Activated T-helper 17 cell treated with anti-CD3 and anti-CD28 coated beads, Interleukin-2, amount 50 U/mL, for 72 hours (primary cell): ENCODE measurements around the gene SNUPN. TPM values are rescaled to one million over a fixed set of nuclear protein-coding genes. Genes with fewer than 3 reads are reported as not detected.

Experiments
- ATAC-seq: fragments of 150-1000 bp; cut with Tn5 transposase; replicated peaks from 2 replicates; pipeline ENCODE4 v1.10.0; 2021; ENCODE audit warnings: mild to moderate bottlenecking, moderate library complexity
- H3K27ac Mint-ChIP-seq: one replicate; pipeline ENCODE4 v1.8.0; 2022; ENCODE audit warnings: mixed read lengths
- H3K27me3 Mint-ChIP-seq: one replicate; pipeline ENCODE4 v1.8.0; 2022; ENCODE audit warnings: mixed read lengths
- H3K36me3 Mint-ChIP-seq: one replicate; pipeline ENCODE4 v1.8.0; 2022; ENCODE audit warnings: low read depth, mild to moderate bottlenecking, mixed read lengths
- H3K4me1 Mint-ChIP-seq: one replicate; pipeline ENCODE4 v1.8.0; 2022; ENCODE audit warnings: mixed read lengths
- H3K4me3 Mint-ChIP-seq: one replicate; pipeline ENCODE4 v1.8.0; 2022; ENCODE audit warnings: mild to moderate bottlenecking, mixed read lengths
- H3K9me3 Mint-ChIP-seq: one replicate; pipeline ENCODE4 v1.8.0; 2022; ENCODE audit warnings: mixed read lengths
- total RNA-seq, 2 donors: library from RNA; stranded (reverse); gene quantifications; one replicate each; pipeline ENCODE4 v1.2.3, GENCODE V29; 2022

Gene SNUPN
- 10 to 100 TPM; 26.0 to 34.8 TPM for total RNA-seq

DNA sequence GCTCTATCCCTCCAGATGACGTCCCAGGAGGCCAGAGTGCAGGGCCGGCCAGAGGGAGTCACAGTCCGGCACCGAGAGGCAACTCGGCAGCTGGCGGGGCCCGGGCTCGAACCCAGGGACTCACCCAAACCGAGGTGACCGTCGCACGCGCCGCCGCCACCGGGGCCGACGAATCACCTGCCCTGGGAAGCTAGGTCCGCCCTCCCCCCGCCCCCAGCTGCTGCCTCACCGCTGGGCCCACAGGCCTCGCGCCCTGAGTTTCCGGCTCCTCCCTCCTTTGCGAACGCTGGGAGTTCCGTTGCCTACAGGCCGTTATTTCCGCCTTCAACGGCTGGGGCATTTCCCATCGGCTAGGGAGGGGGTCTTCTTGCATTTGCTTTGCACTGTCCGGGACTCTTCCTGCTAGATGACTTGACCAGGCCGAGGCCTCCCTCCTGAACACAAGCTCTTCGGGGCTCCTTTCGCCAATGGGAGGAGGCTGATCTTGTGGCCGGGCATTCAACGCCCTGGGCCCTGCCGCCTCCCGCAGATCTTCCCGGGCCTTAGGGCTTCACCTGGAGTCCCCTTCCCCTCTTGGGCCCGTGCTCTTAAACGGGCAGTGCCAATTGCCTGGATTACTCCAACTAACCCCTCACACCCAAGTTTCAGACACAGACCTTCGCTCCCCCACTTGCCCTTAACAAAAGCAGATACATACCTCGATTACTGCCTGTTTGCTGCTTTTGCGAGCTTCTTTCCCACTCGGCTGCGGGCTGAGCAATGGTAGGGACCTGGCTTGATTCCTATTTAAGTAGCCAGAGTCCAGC lies at the start of gene SNUPN:
Gene SNUPN, minus strand, starts transcription at position 184 of the 806 bp plus-strand sequence. CDS start 4,674 bp downstream, outside the sequence.
- H3K9me3 Mint-ChIP-seq, result no peaks in the 10 kb centered on the region
- no peaks in the 10 kb centered on the region for H3K27me3 Mint-ChIP-seq
- peaks cover 14% of the 10 kb centered on the region for H3K36me3 Mint-ChIP-seq
- peak within 1 kb of the TSS; percentile 97 for H3K27ac Mint-ChIP-seq
- H3K4me3 Mint-ChIP-seq, result peak within 1 kb of the TSS; percentile 96
- peaks cover 20% of the 10 kb centered on the region for H3K4me1 Mint-ChIP-seq
- peak; percentile 90 for ATAC-seq

DNA sequence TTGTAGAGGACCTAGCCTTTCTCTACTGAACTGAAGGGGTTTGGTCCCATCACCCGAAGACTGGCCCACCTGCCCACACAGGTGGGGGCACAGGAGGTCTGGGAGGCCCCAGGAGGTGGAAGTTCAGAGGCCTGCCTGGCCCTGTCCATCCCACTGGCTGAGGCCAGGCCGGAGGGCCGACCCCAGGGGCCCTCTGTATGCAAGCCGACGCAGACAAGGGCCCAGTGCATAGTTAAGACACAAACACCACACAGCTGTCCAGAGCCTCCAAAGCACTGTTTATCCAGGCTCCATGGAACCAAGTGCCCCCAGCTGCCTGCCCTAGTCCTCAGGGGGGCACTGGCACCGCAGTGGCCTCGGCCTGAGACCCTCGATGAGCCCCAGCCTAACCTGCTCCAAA lies 48.8 kb upstream of the SNUPN start:
- H3K4me3 Mint-ChIP-seq, result no peak overlapping the region
- no peaks in the 10 kb centered on the region for H3K9me3 Mint-ChIP-seq
- H3K27me3 Mint-ChIP-seq, result no peaks in the 10 kb centered on the region
- no peaks in the 10 kb centered on the region for H3K4me1 Mint-ChIP-seq
- H3K27ac Mint-ChIP-seq, result no peak overlapping the region
- no peak for ATAC-seq
- no peaks in the 10 kb centered on the region for H3K36me3 Mint-ChIP-seq

DNA sequence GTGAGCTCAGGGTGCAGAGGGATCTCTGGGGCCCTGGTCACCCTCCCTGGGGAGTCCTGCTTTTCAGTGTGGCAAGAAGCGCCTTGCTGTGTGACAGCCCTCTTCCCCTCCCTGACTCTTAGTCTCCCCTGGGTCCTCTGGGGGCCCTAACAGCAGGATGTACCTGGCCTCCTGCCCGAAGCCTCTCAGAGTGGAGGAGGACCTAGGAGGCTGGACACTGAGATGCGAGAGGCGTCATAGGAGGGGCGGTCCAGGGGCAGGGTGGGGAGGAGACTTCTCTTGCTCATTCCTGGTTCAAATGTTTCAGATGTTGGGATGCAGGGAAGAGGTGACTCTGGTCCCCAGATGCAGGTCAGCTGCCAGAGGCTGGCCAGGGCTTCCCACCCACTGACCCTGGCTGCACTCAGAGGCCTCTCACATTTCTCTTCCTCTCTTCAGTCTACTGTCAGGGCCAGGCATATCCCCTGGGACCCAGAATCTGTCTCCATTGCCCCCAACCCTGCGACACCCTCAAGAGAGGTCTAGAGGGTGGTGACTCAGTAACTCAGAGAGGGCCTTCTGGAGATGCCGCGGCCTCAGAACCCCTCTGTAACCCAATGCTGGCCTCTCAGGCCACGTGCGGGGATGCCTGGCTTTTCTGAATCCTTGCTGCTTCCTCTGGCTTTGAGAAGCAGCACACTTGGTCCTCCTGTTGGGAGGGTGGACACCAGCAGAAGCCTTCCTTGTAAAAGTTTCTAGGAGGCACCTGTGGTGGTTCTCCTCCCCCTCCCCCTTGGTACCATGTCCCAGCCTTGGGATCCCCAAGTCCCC lies 48.1 kb upstream of the SNUPN start:
- no peaks in the 10 kb centered on the region for H3K4me1 Mint-ChIP-seq
- H3K36me3 Mint-ChIP-seq, result no peaks in the 10 kb centered on the region
- H3K27me3 Mint-ChIP-seq, result no peaks in the 10 kb centered on the region
- no peaks in the 10 kb centered on the region for H3K9me3 Mint-ChIP-seq
- no peak overlapping the region for H3K27ac Mint-ChIP-seq
- ATAC-seq, result no peak
- H3K4me3 Mint-ChIP-seq, result no peak overlapping the region

DNA sequence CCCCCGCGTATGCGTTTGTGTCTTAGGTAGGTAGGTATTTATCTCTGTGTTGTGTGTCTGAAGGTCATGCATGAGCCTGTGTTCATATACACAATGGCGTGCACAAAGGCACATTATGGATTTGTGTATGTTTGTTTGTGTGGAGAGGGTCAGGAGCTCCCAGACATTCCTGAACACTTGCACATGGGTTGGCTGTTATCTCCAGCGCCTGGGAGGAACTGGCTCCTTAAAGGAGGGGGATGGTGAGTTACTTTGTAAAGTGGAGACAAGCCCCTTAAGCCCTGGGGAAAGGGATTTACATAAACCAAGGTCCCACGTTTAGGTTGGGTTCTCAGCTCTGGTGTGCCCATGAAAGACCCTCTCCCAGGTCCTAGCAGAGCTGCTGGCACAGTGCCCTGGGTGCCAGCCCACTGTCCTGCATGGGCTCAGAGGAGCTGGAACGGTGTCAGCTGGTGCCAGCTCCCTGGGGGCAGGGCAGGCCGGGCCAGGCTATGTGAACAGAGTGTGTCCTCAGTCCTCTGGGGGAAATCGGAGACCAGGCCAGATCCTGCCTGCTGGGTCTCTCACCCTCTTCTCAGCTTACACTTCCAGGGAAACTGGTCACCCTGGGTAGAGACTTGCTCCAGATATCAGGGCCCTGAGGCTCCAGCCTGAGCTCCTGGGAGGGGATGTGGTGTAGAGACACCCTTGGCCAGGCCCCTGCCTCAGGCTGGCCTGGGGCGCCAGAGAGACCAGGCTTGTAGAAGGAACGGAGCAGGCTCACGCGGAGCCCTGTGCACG lies 47.3 kb upstream of the SNUPN start:
- no peak for ATAC-seq
- Mint-ChIP-seq H3K27ac (no peak overlapping the region), H3K27me3 (no peaks in the 10 kb centered on the region), H3K4me3 (no peak overlapping the region), H3K9me3 (no peaks in the 10 kb centered on the region), H3K4me1 (no peaks in the 10 kb centered on the region), H3K36me3 (no peaks in the 10 kb centered on the region)

- Mint-ChIP-seq H3K27me3 (no peaks in the 10 kb centered on the region), H3K4me3 (no peak overlapping the region), H3K4me1 (no peaks in the 10 kb centered on the region), H3K27ac (no peak overlapping the region), H3K9me3 (no peaks in the 10 kb centered on the region), H3K36me3 (no peaks in the 10 kb centered on the region)
- ATAC-seq, result no peak
These were observed 46.4 kb upstream of the SNUPN start for GRCh38 chr15:75671730-75672602.

DNA sequence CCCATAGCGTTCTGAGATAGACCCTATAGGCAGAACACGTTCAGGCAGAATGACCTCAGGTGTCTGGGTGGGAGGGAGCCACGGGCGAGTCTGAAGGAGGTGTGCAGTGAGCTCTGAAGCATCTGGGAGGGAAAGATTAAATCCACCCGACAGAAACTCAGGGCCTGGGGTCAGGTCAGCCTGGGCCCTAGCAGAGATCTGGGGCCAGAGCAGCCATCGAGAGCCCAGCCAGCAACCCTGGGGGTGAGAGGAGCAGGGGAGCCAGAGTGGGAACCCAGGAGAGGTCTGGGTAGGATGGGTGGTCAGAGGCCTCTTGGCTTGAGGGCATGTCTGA lies 44.3 kb upstream of the SNUPN start:
- Mint-ChIP-seq H3K9me3 (no peaks in the 10 kb centered on the region), H3K4me1 (no peaks in the 10 kb centered on the region), H3K27me3 (no peaks in the 10 kb centered on the region), H3K36me3 (no peaks in the 10 kb centered on the region), H3K4me3 (no peak overlapping the region), H3K27ac (peak overlapping the region; percentile 61)
- ATAC-seq, result no peak

- H3K36me3 Mint-ChIP-seq, result no peaks in the 10 kb centered on the region
- H3K9me3 Mint-ChIP-seq, result no peaks in the 10 kb centered on the region
- no peaks in the 10 kb centered on the region for H3K27me3 Mint-ChIP-seq
- H3K4me3 Mint-ChIP-seq, result no peak overlapping the region
- H3K4me1 Mint-ChIP-seq, result no peaks in the 10 kb centered on the region
- ATAC-seq, result peak; percentile 80
- H3K27ac Mint-ChIP-seq, result peak overlapping the region; percentile 61
These were observed 43.8 kb upstream of the SNUPN start for GRCh38 chr15:75669191-75669878.

- no peaks in the 10 kb centered on the region for H3K4me1 Mint-ChIP-seq
- H3K27me3 Mint-ChIP-seq, result no peaks in the 10 kb centered on the region
- no peak overlapping the region for H3K27ac Mint-ChIP-seq
- H3K9me3 Mint-ChIP-seq, result no peaks in the 10 kb centered on the region
- no peak overlapping the region for H3K4me3 Mint-ChIP-seq
- no peaks in the 10 kb centered on the region for H3K36me3 Mint-ChIP-seq
- no peak for ATAC-seq
These were observed 41.4 kb upstream of the SNUPN start for GRCh38 chr15:75666823-75667501.

DNA sequence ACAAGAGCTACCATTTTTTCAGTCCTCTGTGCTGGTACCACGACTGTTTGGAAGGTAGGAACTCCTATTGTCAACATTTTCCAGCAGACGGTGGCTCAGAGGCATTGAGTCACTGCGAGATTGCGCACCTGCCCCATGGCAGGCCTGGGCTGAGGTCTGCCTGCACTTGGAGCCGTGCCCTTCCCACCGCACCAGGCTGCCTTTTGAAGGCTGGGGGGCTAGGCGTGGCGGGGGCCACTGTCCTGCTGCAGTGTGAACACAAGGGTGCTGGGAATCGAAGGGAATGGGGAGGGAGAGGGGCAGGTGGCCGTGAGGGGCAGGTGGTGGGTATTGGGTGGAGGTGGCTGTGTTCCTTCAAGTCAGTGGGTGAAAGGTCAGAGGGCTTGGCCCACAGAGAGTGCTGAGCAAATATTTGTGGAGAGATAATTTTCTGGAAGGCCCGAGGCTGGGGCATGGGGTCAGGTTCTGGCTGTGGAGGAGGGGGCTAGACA lies 38.5 kb upstream of the SNUPN start:
- Mint-ChIP-seq H3K4me1 (no peaks in the 10 kb centered on the region), H3K9me3 (no peaks in the 10 kb centered on the region)

GRCh38 chr15:75662823-75663519 lies 37.4 kb upstream of the SNUPN start:
- H3K27me3 Mint-ChIP-seq, result no peaks in the 10 kb centered on the region
- H3K9me3 Mint-ChIP-seq, result no peaks in the 10 kb centered on the region
- H3K27ac Mint-ChIP-seq, result no peak overlapping the region
- H3K4me3 Mint-ChIP-seq, result no peak overlapping the region
- H3K36me3 Mint-ChIP-seq, result no peaks in the 10 kb centered on the region
- H3K4me1 Mint-ChIP-seq, result no peaks in the 10 kb centered on the region
- no peak for ATAC-seq

More for the DNA sequence above, 38.5 kb upstream of the SNUPN start:
- ATAC-seq, result no peak
- Mint-ChIP-seq H3K36me3 (no peaks in the 10 kb centered on the region), H3K27ac (no peak overlapping the region), H3K4me3 (no peak overlapping the region), H3K27me3 (no peaks in the 10 kb centered on the region)

GRCh38 chr15:75661756-75662140 lies 36.2 kb upstream of the SNUPN start:
- Mint-ChIP-seq H3K4me1 (no peaks in the 10 kb centered on the region), H3K36me3 (no peaks in the 10 kb centered on the region), H3K4me3 (no peak overlapping the region), H3K27me3 (no peaks in the 10 kb centered on the region), H3K9me3 (no peaks in the 10 kb centered on the region), H3K27ac (no peak overlapping the region)
- no peak for ATAC-seq

DNA sequence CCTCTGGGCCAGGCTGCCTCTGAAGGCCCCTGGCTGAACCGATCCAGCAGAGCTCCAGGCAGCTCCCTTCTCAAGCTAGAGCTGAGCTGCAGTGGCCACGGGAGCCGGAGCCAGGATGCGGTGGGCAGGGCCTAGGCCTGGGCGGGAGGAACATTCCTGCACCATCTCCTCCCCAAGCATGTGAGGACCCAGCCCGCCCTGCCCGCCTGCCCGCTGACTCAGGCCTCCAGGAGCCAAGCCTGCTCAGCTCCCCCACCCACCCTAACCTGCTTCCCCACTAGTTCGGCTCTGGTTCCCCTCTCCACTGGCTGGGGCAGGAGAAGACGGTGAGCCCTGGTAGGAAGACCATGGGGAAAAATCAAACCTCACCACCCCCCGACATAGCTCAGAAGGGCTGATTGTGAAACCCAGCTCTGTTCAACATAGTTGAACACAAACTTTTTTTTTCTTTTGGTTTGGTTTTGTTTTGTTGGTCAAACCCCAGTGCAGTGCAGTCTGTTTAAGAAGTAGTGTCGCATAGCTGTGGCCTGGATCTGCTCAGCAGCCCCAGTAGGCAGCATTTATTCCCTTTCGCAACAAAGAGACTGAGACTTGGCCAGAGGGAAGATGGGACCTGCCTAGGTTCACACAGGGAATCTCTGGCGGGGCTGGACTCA lies 35.7 kb upstream of the SNUPN start:
- Mint-ChIP-seq H3K9me3 (no peaks in the 10 kb centered on the region), H3K36me3 (no peaks in the 10 kb centered on the region), H3K4me1 (no peaks in the 10 kb centered on the region), H3K27me3 (no peaks in the 10 kb centered on the region), H3K27ac (no peak overlapping the region), H3K4me3 (no peak overlapping the region)
- ATAC-seq, result no peak
